GM10847 (cell line): ENCODE measurements around the gene RBM18.

Experiments used
- POLR2A ChIP-seq: IDR thresholded peaks from 2 replicates; pipeline ENCODE4 v1.6.1; 2011; ENCODE audit not compliant: insufficient read length; ENCODE audit errors: extremely low read depth

RBM18 gene

DNA sequence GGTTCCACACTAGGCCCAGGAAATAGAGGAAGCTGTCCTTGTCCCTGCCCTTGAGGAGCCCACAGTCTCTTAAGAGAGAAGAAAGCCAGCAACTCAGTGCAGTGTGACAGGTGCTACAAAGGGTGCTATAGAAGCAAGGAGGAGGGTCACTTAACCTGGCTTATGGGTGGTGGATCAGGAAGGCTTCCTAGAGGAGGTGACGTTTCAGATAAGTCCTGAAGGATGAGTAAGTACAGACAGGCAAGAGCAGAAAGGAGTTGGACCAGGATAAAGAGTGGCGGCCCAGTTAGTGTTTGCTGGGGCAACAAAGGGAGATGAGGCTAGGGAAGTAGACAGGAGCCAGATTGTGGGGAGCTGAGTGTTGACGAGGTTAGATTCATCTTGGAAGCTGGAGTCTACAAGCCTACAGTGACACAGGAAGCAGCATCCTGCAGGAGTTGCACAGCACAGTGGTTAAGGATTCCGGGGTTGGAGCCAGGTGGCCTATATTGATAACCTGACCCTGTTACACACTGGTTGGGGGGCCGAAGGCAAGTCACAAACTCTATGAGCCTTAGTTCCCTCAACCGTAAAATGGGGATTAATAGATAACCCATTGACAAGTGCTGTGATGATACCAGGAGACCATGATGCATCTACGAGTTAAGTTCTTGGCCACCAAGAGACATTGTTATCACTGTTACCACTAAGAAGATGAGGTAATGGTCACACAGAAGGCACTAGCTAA lies 30.5 kb downstream of the RBM18 start:
- TF ChIP-seq POLR2A: no peak

DNA sequence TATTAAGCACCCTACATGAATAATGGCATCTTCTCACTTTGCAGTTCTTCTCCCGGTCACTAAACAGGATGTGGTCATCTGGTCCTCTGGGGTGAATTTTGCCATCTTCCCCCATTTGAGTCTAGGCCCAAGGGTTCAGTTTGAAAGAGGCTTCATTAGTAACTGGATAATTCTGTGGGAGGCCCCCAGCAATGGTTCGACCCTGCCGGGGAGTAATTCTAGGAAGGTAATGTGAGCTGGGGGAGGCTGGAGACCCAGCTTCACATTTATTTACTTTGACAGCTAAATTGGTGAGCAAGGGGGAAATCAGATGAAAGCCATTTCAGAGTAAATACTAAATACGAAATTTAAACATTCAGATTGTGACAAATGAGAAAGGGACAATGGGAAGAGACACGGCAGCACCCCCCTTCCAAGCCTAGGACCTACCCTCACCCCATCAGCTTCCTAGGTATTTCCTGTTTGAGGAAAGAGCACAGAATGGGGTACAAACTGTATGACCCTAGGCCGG lies 31.8 kb downstream of the RBM18 start:
- TF ChIP-seq POLR2A: no peak

DNA sequence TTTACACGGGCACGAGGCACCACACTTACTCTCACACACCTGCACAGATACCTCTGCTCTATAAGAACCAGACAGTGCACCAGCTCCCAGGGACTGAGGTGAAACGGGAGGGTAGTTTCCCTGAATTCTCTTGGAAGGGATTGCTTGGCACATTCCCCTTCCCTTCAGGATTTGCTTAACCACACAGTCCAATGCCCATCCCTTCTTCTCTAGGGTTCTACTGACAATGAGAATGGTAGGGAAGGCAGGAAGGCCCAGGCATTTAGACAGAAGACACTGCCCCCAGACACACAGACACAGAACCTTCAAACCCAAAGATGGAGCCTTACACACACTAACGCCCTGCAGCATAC lies 35.2 kb downstream of the RBM18 start:
- TF ChIP-seq POLR2A: no peak

DNA sequence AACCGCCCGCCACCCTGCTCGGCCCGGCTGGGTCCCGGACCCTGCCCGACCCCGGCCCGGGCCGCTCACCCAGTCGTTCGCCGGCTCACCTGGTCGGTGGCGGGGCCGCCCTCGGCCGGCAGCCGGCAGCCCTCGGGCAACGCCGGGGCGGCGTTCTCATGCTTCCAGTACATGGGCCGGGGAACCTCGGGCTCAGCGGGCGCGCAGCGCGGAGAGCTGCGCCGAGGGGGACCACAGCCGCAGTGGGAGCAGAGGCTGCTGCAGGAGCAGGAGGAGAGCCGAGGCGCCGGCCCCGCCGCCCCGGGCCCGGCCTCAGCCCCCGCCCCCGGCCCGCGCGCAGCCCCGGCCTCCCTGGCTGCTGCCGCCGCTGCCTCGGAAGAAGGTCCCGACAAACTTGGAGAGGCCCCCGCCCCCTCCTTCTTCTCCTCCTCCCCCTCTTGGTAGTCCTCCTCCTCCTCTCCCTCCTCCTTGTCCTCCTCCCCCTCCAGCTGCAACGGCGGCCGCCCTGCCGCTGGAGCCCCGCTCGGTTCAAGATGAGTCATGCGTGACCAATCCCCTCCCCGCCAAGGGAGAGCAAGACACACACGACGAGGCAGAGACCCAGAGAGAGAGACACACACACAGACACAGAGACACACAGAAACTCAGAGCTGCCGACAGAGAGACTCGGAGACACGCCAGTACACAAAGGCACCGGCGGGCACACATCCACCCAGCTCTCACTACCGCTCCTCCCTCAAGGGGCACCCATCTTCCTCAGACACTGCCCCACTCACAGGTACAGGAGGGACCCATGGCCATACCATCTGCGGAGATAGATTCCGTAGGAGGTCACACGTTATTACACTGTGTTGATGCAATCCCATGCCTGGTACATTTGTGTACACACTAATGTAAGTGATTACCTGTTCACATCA lies 35.8 kb downstream of the RBM18 start, which contains the start of gene LHX6:
LHX6 (minus strand) TSS at position 390 of the 917 bp plus-strand sequence; CDS start at position 173, 217 bp downstream.
- TF ChIP-seq POLR2A: no peak

DNA sequence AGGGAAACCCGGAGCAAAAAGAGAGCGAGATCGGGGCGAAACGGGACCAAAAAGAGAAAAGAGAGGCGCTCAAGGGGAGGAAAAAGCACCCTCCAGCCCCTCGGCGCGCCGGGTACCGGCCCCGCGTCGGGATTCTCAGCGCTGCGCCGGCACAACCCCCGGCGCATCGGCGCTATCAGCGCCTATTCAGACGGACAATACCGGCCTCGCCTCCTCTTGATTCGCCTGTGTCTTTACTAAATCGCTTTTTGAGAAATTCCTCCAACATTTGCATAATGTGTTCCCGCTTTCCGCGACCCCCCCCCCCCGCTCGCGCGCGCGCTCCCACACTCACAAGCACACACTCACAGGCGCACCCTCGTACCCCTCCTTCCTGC lies 36.5 kb downstream of the RBM18 start:
- TF ChIP-seq POLR2A: no peak

DNA sequence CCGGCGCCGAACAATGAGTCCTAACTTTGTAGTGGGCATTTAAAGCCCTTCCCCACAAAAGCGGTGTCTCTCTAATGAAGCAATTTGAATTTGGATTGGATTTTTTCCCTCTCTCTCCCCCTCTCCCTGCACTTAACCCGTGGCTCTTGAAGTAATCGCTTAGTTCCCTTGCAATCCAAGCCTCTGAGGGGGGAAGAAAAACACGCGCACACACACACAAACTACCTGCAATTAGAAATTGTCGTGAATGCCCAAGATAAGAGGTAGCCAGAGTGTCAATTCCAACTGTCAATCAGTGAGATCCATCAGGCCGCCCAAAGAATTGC lies 37.1 kb downstream of the RBM18 start:
- no peak for TF ChIP-seq POLR2A

DNA sequence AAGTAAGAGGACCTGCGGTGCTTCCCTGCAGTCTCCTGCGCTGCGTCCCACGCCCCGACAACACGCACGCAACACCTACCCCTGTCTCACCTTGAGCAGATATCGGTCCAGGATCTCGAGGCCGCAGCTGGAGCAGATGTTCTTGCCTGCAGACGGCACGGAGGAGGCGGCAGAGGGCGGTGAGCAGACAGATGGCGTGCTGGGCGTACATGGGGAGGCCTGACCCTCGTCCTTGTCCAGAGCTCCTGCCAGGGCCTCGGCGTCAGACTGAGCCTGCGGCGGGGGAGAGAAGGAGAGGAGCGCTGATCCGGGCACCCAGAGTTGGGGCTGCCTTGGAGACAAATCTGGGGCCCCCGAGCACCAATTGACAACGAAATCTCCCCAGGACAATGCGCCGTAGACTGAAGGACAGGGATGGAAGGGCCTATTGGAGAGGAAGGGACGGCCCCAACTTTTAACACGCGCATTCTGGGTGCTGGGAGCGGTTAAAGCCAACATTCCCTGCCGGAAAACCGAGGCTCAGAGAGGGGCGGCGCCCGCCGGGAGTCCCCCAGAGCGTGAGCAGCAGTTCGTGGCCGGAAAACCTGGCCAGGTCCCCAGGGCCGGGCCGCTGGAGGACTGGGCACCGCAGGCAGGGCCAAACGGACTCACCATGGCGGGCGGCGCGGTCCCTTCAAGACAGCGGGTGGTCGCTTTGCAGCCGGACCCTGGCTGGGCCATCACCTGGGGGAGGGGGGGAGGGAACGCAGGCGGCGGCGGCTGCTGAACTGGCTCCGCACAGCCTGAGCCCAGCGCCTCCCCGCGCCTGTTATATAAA lies 37.7 kb downstream of the RBM18 start:
- no peak for TF ChIP-seq POLR2A

DNA sequence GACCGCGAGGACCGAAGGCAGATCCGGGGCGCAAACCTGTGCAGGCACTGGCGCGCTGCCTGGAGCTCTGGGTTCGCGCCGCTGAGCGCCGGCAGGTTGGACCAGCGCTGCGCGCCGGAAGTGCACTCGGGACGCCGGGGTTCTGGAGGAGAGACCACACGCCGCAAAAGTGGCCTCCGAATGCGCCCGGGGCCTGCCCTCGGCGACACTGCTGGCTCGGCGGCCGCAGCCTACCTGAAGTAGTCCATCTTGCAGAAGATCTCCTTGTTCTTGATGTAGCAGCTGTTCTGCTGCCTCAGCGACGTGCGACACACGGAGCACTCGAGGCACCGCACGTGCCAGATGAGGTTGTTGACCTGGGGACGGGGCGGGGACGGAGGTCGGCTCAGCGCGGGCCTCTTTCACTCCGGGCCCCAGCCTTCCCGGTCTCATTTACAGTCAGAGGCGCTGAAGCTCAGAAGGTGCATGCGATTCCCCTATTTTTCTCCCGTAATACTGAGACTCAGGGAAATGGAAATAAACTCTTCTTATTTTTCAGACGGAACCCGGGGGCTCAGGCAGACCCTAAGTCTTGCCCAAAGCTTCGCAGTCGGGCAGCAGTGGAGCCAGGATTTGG lies 38.4 kb downstream of the RBM18 start:
- no peak for TF ChIP-seq POLR2A

DNA sequence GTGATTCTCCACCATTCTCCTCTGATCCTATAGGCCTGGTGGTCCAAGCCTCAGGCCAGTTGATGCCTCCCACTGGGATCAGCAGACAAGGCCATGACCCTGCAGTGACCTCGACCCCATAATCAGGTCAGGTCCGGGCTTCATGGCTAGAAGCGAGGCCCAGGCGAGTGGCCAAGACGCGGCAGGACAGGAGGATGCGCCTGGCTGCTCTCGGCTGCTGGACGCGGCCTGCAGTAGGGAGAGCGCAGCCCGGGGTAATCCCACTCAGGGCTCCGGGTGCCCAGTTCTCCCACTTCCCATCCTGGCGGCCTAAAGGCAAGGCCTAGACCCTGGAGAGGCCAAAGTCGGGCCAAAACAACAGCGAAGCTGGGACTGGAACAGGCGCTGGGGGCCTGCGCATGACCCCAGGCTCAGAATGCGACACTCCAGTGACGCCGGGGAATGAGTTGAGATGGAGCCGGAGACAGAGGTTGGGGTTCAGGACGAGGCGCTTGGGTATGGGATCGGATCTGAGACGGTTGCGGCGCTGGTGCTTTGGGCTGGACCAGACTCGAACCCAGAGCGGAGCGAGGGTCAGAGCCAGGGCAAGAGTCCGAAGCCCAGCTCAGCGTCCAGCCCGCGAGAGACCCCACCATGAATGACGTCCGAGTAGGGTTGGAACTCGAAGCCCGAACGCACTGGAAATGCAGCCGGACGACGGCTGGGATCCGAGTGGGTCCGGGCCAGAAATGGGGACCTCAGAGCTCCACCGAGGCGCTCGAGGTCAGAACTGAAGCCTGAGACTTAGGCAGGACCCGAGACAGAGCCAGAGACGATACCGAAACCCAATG lies 39.1 kb downstream of the RBM18 start:
- TF ChIP-seq POLR2A: no peak

DNA sequence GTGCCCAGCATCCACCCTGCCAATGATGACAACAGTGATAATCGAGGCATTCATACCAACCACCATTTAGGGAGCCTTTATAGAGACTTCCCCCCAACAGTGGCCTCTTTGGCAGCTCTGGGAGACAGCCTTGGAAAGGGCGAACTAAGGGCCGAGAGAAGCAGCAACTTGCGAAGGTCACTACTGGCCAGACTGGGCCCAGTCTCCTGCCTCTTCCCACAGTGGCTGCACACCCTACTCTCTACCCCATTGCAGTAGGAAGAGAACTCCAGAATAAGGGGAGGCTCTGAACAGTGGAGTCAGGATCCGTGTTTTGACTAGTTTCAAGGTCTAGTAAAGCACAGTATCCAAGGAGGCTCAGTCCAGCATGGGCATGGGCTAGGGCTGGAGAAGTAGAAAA lies 41.2 kb downstream of the RBM18 start:
- no peak for TF ChIP-seq POLR2A

DNA sequence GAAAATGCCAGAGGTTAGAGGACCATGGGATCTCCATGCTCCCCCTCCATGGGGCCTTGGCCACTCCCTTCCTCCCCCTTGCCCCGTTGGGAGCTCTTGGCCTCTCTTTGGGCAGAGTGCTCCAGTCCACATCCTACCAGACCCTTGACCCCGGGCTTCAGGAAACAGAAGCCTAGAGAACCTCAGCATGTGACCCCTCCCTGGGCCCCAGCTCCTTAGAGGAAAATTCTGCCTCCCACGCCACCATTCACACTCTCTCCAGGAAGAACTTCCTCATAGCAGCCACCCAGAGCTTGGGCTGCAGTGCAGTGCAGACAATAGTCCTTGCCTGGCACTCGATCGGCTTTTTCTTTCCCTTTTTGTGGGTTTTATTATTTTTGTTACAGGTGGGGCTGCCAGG lies 41.8 kb downstream of the RBM18 start:
- TF ChIP-seq POLR2A: no peak

DNA sequence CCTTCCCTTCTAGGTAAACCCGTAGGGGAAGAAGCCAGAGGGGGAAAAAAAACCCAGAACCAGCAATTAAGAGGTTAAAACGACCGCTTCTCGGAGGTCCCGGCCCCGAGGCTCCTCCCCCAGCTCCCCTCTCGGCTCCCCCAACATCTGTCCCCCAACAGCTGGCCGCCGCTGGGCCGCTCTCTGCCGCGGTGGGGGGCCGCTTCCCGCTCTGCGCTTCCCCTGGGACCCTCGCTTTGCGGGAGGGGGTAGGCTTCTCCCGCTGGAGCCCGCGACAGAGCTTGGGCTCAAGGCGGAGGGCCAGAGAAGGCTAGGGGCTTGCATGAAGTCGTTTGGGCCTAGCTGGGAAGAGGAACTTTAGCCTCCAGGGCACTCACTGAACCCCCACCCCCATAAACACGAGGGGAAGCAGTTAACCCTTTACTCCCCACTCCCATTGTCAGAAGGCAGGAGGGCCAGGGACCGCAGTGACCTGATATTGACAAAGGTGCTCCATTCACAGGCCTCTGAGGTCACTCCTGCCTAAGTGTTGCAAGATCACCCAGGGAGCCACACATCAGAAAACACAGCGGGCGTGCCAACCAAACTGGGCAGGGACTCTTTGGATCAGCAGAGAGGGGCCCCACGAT lies 43.3 kb downstream of the RBM18 start:
- no peak for TF ChIP-seq POLR2A

DNA sequence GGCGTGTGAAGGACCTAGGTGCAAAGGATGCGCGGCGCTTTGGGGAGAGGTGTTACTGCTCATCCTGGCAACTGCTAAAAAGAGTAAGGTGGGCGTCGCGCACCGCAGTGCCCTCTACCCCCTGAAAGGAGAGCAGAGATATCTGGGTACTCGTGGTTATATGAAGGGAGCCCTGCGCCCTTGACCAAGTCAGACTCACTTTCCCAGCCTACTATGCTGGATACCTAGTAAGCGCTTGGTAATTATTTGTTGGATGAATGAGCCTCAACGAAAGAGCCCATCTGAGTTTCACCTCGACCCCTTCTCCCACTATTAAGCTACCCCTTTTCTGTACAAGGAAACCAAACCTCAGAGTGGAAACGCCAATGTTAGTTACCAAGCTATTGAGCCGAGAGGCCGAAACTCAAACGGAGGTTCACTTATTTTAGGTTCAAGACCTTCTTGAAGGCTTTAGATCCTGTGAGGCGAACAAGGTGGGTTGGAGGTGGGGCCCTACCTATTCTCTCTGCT lies 43.9 kb downstream of the RBM18 start:
- TF ChIP-seq POLR2A: no peak
